ENCODE data around the gene ATXN1.

Gene ATXN1

DNA sequence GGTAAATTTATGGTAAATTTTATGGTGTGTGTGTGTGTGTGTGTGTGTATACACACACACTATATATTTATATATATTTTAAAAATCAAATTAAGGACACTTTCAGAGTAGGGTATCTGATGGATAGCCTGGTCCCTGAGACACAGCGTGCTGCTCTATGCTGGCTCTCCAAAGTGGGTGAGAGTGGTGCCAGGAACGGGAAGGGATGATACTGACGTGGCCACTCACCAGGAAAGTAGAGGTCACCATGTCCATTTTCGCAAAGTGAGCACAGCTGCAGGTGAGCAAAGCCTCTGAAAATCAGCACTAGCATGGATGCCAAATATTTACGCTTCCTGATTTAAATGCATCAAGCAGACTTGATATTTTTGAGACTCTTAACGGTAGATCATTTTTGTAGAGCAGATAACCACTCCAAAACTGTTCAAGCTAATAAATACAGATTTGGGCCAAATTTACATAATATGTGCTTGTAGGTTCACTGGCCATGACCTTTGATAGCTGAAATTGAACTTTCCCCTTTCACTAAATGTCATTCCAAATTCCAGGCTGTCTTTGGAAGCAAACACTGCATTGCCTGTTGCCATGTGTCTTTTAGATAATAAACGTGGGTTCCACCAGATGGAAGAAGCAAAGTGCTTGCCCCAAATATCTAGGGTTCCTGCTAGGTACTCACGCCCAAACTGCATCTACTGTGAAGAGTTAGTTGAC, 116.6 kb downstream of the ATXN1 start:
- Histone ChIP-seq H3K36me3 (no peaks in the 10 kb centered on the region), H3K4me2 (no peak overlapping the region), H3K9ac (no peak overlapping the region), H3K27ac (no peak overlapping the region), H4K20me1 (no peaks in the 10 kb centered on the region), H3K9me3 (peaks cover 10% of the 10 kb centered on the region; the same call in 1 of the 2 replicates), H3K4me1 (no peaks in the 10 kb centered on the region), H3K27me3 (no peaks in the 10 kb centered on the region), H3K4me3 (no peak overlapping the region)
- no peak for TF ChIP-seq Cebpa-rat (IDR thresholded peaks at IDR 0.05)

DNA sequence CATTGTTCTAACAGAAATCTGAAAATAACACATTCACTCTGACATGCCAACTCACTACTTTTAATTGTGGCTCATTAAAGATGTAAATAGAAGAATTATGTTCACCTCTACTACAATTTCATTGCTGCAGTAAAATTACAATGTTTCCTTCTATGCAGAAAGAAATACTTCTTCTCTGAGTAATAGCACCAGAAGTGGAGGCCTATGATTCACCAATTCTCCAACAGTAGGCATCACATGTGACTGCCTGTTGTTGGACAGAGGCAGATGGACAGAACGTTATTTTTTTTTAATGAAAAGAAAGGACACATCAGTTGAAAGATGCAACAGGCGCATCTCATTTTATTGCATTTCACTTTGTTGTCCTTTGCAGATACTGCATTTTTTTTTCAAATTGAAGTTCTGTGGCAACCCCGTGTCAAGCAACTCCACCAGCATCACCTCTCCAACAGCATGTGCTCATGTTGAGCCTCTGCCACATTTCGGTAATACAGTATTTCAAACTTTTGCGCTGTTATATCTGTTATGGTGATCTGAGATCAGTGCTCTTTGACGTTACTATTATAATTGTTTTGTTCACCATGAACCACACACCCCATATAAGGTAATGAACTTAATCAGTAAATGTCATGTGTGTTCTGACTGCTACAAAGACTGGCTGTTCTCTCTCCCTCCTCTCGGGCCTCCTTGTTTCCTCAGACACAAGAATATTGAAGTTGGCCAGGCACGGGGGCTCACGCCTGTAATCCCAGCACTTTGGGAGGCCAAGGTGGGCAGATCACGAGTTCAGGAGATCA, 121.4 kb downstream of the ATXN1 start:
- Histone ChIP-seq H3K9ac (no peak overlapping the region), H3K27ac (no peak overlapping the region), H4K20me1 (no peaks in the 10 kb centered on the region), H3K36me3 (no peaks in the 10 kb centered on the region), H3K4me3 (no peak overlapping the region), H3K9me3 (peaks cover 10% of the 10 kb centered on the region; the same call in 1 of the 2 replicates), H3K4me2 (no peak overlapping the region), H3K4me1 (no peaks in the 10 kb centered on the region), H3K27me3 (no peaks in the 10 kb centered on the region)
- TF ChIP-seq Cebpa-rat (IDR thresholded peaks at IDR 0.05): no peak

DNA sequence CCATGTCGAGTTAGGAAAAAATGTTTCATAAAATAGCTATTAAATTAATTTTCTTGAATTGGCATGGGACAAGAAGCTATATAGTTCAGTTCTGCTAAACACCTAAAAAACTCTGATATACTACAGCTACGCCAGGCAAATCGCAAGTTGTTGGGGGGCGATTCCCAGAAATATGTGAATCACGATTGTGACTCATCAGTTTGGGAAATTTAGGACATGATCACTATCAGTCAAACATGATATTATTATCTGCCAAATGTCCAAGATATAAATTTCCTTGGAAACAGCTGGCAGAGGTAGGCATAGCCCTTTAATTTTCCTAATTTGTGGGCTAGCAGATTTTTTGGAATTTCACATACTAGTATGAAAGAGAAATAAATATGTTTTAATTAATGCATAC, 123.6 kb downstream of the ATXN1 start:
- H3K4me3 ChIP-seq: no peak overlapping the region
- peaks cover 10% of the 10 kb centered on the region; the same call in 1 of the 2 replicates for H3K9me3 ChIP-seq
- no peak overlapping the region for H3K4me2 ChIP-seq
- no peak overlapping the region for H3K9ac ChIP-seq
- H3K36me3 ChIP-seq: no peaks in the 10 kb centered on the region
- no peaks in the 10 kb centered on the region for H3K4me1 ChIP-seq
- no peak for TF ChIP-seq Cebpa-rat (IDR thresholded peaks at IDR 0.05)
- no peaks in the 10 kb centered on the region for H3K27me3 ChIP-seq
- no peak overlapping the region for H3K27ac ChIP-seq
- no peaks in the 10 kb centered on the region for H4K20me1 ChIP-seq

DNA sequence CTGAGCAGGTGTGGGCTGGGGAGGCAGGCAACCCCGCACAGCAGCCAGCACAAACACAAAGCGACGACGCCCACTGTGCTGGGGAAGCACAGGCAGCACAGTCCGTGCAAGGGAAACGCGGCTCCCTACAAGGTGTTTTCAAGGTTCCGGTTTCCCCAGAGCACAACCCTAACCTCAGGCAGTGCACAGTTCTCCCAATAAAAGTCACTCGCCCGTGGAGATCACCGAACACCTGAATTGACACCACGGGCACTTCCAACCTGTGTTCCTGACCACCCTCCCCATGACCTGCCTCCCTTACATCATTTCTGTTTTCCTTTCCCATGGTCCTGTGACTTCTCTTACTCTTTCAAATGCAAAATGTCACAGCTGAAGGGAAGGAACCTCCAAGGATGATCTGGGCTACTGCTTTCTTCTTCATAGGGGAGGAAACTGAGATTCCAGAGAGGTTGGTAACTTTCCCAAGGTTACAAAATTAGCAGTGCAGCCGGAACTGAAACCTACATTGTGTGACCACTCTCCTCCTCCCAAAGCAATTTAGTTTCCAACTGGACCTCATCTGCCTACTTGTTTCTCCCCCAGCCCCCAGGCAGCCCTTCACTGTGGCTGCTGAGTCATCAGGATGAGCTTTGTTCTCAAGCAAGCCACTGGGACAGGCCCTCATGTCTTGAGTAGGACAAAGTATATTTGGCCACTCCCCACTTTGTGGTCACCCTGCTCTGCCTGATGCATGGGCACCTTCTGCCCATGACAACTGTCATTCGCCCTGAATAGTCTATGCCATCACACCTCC, 125.3 kb downstream of the ATXN1 start:
- H3K4me3 ChIP-seq: no peak overlapping the region
- H4K20me1 ChIP-seq: no peaks in the 10 kb centered on the region
- no peaks in the 10 kb centered on the region for H3K27me3 ChIP-seq
- TF ChIP-seq Cebpa-rat (IDR thresholded peaks at IDR 0.05): no peak
- H3K9me3 ChIP-seq: peaks cover 3% of the 10 kb centered on the region; the same call in 1 of the 2 replicates
- H3K27ac ChIP-seq: no peak overlapping the region
- no peak overlapping the region for H3K9ac ChIP-seq
- H3K36me3 ChIP-seq: no peaks in the 10 kb centered on the region
- peak overlapping the region; percentile 0; the same call in 1 of the 2 replicates for H3K4me2 ChIP-seq
- H3K4me1 ChIP-seq: no peaks in the 10 kb centered on the region

DNA sequence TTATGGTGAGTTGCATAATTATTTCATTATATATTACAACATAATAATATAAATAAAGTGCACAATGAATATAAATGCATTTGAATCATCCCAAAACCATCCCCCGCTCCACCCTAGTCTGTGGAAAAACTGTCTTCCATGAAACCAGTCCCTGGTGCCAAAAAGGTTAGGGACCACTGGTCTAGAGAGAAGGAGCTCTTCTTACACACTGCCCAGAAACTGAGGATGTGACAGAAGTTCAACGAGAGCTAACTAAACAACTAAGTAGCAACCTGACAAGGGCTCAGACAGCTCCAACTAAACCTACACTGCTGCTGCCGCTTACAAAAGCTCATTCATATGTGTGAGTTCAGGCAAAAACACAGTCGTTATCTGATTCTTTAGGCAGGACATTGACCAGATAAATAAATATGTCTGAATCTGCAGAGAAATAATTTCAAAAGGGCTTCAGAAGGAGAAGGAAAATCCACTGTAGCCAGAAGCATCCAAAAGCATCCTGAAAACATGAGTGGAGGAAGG, 125.9 kb downstream of the ATXN1 start:
- TF ChIP-seq Cebpa-rat (IDR thresholded peaks at IDR 0.05): no peak
- no peak overlapping the region for H3K27ac ChIP-seq
- no peaks in the 10 kb centered on the region for H3K4me1 ChIP-seq
- no peaks in the 10 kb centered on the region for H3K9me3 ChIP-seq
- H3K9ac ChIP-seq: no peak overlapping the region
- H3K4me3 ChIP-seq: no peak overlapping the region
- no peaks in the 10 kb centered on the region for H3K27me3 ChIP-seq
- H4K20me1 ChIP-seq: no peaks in the 10 kb centered on the region
- H3K36me3 ChIP-seq: no peaks in the 10 kb centered on the region
- H3K4me2 ChIP-seq: no peak overlapping the region

DNA sequence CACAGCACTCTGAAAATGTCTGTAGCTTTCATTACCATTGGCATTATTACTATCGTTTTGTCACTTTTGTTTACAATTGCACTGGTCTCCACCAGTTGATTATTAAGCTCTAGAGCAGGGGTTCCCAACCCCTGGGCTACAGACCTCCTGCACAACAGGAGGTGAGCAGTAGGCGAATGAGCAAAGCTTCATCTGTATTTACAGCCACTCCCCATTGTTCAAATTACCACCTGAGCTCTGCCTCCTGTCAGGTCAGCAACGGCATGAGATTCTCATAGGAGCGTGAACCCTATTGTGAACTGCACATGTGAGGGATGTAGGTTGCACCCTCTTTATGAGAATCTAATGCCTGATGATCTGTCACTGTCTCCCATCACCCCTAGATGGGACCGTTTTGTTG, 126.4 kb downstream of the ATXN1 start:
- Histone ChIP-seq H3K9ac (no peak overlapping the region), H3K36me3 (no peaks in the 10 kb centered on the region), H3K4me1 (no peaks in the 10 kb centered on the region), H4K20me1 (no peaks in the 10 kb centered on the region), H3K27ac (no peak overlapping the region), H3K9me3 (no peaks in the 10 kb centered on the region), H3K4me3 (no peak overlapping the region), H3K27me3 (no peaks in the 10 kb centered on the region), H3K4me2 (no peak overlapping the region)
- TF ChIP-seq Cebpa-rat (IDR thresholded peaks at IDR 0.05): no peak

DNA sequence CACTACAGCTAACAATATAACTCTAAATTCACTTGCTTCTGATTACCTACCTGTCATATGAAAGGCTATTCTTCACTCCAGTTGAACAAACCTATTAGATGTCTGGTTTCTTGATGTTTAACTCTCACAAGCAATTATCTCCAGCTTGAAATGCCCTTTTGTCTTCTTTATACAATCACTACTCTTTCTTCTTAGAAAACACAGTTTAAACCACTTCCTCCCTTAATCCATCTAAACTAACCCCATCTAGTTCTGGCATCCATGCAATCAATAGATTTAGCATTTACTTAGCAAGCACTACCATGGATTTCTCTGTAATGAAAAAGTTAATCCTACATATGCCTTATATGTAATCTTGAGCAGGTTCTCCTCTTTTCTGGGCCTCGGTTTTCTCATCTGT, 127.3 kb downstream of the ATXN1 start:
- Histone ChIP-seq H3K4me1 (no peaks in the 10 kb centered on the region), H3K4me3 (no peak overlapping the region), H3K36me3 (no peaks in the 10 kb centered on the region), H3K27ac (no peak overlapping the region), H3K4me2 (no peak overlapping the region), H4K20me1 (no peaks in the 10 kb centered on the region), H3K9ac (no peak overlapping the region), H3K27me3 (no peaks in the 10 kb centered on the region), H3K9me3 (peaks cover 4% of the 10 kb centered on the region)
- no peak for TF ChIP-seq Cebpa-rat (IDR thresholded peaks at IDR 0.05)

DNA sequence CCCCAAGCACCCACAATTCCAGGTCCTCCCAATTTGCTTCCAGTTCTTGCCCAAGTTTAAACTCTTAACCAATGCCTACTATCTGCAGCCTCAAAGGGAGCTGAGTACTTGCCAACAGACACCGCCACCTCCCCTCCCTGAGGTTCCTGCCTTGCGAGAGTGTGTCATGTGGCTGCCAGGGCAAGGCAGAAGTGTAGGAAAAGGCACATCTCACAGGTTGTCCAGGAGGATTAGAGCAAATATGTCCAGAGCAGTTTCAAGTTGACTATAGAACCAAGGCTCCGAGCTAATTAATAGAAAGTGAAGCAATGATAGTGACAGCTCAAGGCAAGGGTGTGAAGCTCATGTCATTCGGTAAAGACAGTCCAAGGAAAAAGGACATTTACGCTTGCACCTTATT, 127.8 kb downstream of the ATXN1 start:
- Histone ChIP-seq H3K27ac (no peak overlapping the region), H3K36me3 (no peaks in the 10 kb centered on the region), H3K4me3 (no peak overlapping the region), H4K20me1 (no peaks in the 10 kb centered on the region), H3K4me2 (no peak overlapping the region), H3K9me3 (peaks cover 9% of the 10 kb centered on the region), H3K9ac (no peak overlapping the region), H3K27me3 (no peaks in the 10 kb centered on the region), H3K4me1 (no peaks in the 10 kb centered on the region)
- TF ChIP-seq Cebpa-rat (IDR thresholded peaks at IDR 0.05): no peak

DNA sequence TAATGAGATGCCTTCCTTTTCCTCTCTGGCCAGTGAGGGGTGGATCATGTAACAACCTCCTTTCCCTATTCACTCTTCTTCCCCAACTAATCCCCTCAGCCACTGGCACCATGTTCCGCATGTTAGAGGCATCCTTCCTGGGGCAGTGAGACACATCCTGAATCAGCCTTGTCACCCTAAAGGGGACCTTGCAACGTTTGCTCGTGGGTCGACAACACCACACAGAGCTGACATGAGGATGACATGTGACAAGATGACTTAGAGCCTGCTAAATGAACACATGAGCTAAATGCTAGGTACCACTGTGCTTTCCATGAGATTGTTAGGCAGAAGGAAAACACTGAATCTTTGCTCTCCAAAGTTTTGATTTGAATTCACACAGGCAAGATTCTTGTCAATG, 129.2 kb downstream of the ATXN1 start:
- no peak for TF ChIP-seq Cebpa-rat (IDR thresholded peaks at IDR 0.05)
- Histone ChIP-seq H3K4me2 (no peak overlapping the region), H3K9ac (no peak overlapping the region), H3K9me3 (peaks cover 10% of the 10 kb centered on the region), H3K27me3 (no peaks in the 10 kb centered on the region), H4K20me1 (no peaks in the 10 kb centered on the region), H3K4me3 (no peak overlapping the region), H3K4me1 (no peaks in the 10 kb centered on the region), H3K27ac (no peak overlapping the region), H3K36me3 (no peaks in the 10 kb centered on the region)

All from BLaER1 (cell line).